Urinary bladder (tissue), 4 donors: ENCODE results near the gene TOGARAM1. TPM values are rescaled to one million over a fixed set of nuclear protein-coding genes. Genes with fewer than 3 reads are reported as not detected.

Experiments
- DNase-seq: peaks from one replicate; pipeline ENCODE4 v3.0.0-alpha.2; 2015; ENCODE audit errors: extremely low spot score
- H3K27ac ChIP-seq: one replicate; pipeline ENCODE4 v1.5.1; 2013; ENCODE audit warnings: low read depth, mild to moderate bottlenecking, moderate library complexity
- H3K36me3 ChIP-seq: one replicate; pipeline ENCODE4 v1.6.1; 2013; ENCODE audit warnings: mild to moderate bottlenecking, moderate library complexity; ENCODE audit not compliant: insufficient read depth
- H3K4me1 ChIP-seq: one replicate; pipeline ENCODE4 v1.6.1; 2013; ENCODE audit warnings: mild to moderate bottlenecking, moderate library complexity; ENCODE audit not compliant: insufficient read depth
- H3K4me3 ChIP-seq: one replicate; pipeline ENCODE4 v1.5.1; 2013; ENCODE audit warnings: low read depth, low read length
- WGBS: extraction: QIAGEN DNeasy Blood & Tissue Kit; methylation state at CpG from one replicate; pipeline ENCODE4 v1.1.7; 2013; 5-methylcytosine and 5-hydroxymethylcytosine counted together
- polyA plus RNA-seq: library from polyadenylated mRNA; stranded (reverse); fragments of 200-250 nt; gene quantifications from one replicate; pipeline ENCODE4 v1.2.3, GENCODE V29; 2013
- total RNA-seq: library from RNA; depleted of rRNA; stranded (reverse); fragments of >200 nt; gene quantifications from one replicate; pipeline ENCODE4 v1.2.3, GENCODE V29; 2014
- donor health status: healthy with polysubstance abuse.
- donor health status: healthy.

The TOGARAM1 gene
- total and polyA plus RNA-seq, 2 donors = 8.2 to 78.8 TPM

DNA sequence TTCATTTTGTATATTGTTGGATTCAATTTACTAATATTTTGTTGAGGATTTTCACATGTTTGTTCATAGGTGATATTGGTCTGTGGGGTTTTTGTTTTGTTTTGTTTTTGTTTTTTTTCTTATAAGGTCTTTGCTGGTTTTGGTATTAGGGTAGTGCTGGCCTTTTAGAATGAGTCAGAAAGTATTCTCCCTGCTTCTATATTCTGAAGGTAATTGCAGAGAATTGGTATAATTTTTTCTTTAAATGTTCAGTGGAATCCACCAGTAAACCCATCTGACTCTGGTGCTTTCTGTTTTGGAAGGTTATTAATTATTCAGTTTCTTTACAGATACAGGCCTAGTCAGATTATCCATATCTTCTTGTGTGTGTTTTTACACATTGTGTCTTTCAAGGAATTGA is 8.9 kb downstream of the TOGARAM1 start:
- no peak overlapping the region for H3K27ac ChIP-seq
- peaks cover 3% of the 10 kb centered on the region for H3K4me1 ChIP-seq
- no peak for DNase-seq
- no peak overlapping the region for H3K4me3 ChIP-seq
- no peaks in the 10 kb centered on the region for H3K36me3 ChIP-seq

GRCh38 chr14:44971459-44971858 is 9.5 kb downstream of the TOGARAM1 start:
- WGBS = 99% methylated on average over 4 of the region's 4 CpGs
- no peak overlapping the region for H3K4me3 ChIP-seq
- H3K36me3 ChIP-seq = no peaks in the 10 kb centered on the region
- DNase-seq = no peak
- H3K27ac ChIP-seq = no peak overlapping the region
- peaks cover 3% of the 10 kb centered on the region for H3K4me1 ChIP-seq

DNA sequence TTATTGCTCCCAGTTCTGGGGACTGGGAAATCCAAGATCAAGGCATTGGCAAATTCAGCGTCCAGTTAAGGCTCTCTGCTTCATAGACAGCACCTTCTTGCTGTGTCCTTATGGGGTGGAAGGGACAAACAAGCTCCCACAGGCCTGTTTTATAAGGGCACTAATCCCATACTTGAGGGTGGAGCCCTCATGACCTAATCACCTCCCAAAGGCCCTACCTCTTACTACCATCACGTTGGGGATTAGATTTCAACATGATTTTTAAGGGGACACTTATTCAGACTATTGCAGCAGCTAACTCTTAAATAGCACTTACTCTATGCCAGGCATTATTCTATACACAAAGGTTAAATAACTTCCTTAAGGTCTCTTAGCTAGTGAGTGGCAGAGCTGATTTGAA is 17.3 kb downstream of the TOGARAM1 start:
- Histone ChIP-seq H3K36me3 (no peaks in the 10 kb centered on the region), H3K27ac (no peak overlapping the region), H3K4me1 (peaks cover 1% of the 10 kb centered on the region), H3K4me3 (no peak overlapping the region)
- no peak for DNase-seq
- WGBS = 65% methylated on average over 2 of the region's 2 CpGs

DNA sequence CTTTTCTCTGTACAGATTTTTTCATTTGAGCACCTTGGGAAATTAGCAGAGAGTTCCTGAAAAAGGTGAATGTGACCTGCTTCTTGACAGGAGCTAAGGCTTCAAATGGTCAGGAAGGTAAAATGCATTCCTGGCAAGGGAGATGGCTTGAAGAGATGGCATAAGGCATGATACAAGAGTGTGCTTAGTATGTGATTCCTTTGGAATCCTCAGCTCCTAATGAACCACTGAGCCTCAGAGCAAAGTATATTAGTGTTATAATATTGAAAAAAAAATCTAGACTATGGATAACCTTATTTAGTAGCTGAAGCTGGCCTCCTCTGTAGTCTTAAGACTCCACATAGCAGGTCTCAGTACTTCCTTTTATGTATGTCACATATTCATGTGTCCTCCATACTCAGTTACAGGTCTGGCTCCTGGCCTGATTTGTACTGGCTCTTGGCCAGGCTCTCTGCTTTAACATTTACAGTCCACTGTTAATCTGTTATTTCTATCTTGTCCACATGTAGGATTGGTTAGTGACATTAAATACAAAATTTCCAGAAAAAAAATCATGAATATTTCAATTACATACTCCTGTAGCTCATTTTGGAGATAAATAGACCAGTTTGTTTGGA is 17.9 kb downstream of the TOGARAM1 start:
- H3K4me1 ChIP-seq = peaks cover 1% of the 10 kb centered on the region
- no peak overlapping the region for H3K4me3 ChIP-seq
- H3K36me3 ChIP-seq = no peaks in the 10 kb centered on the region
- DNase-seq = no peak
- H3K27ac ChIP-seq = no peak overlapping the region

- peaks cover 1% of the 10 kb centered on the region for H3K4me1 ChIP-seq
- H3K36me3 ChIP-seq = no peaks in the 10 kb centered on the region
- no peak overlapping the region for H3K27ac ChIP-seq
- 72% methylated on average over 3 of the region's 3 CpGs for WGBS
- H3K4me3 ChIP-seq = no peak overlapping the region
- no peak for DNase-seq
Measured at GRCh38 chr14:44981198-44981597, 19.2 kb downstream of the TOGARAM1 start.

DNA sequence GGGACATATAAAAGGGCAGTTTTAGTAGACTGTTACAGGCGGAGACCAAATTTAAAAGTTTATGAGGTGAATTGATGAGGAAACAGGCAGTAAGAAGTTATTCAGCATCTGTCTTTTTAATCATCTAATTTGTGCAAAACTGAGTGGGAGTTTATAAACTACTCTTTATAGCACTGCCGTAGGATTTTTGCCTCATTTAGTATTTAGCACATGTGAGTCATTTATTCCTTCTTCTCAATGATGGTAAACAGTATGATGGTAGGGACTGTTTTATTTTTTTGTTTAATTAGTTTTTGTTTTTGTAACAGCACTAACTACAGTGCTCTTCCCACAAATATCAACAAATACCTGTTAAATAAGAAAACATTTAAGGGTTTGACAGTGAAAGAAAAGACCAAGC is 20.6 kb downstream of the TOGARAM1 start:
- no peak for DNase-seq
- H3K27ac ChIP-seq = no peak overlapping the region
- WGBS = 79% methylated on average over 2 of the region's 2 CpGs
- H3K4me1 ChIP-seq = peaks cover 1% of the 10 kb centered on the region
- no peak overlapping the region for H3K4me3 ChIP-seq
- H3K36me3 ChIP-seq = no peaks in the 10 kb centered on the region

DNA sequence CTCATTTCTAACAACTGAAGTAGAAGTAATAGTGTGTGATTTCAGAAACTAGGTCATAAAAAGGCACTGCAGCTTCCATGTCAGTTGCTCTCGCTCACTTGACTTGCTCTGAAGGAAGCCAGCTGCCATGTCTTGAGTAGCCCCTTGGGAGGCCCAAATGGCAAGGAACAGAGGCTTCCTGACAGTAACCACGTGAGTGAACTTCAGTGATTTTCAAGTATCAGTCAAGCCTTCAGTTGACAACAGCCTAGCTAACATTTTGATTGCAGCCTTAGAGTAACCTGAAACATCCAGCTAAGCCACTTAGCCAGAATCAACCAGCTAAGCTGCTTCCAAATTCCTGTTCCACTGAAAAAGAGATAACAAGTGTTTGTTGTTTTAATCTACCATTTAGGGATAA is 26.7 kb downstream of the TOGARAM1 start:
- Histone ChIP-seq H3K27ac (no peak overlapping the region), H3K4me3 (no peak overlapping the region)
- WGBS = 42% methylated on average over 2 of the region's 2 CpGs

DNA sequence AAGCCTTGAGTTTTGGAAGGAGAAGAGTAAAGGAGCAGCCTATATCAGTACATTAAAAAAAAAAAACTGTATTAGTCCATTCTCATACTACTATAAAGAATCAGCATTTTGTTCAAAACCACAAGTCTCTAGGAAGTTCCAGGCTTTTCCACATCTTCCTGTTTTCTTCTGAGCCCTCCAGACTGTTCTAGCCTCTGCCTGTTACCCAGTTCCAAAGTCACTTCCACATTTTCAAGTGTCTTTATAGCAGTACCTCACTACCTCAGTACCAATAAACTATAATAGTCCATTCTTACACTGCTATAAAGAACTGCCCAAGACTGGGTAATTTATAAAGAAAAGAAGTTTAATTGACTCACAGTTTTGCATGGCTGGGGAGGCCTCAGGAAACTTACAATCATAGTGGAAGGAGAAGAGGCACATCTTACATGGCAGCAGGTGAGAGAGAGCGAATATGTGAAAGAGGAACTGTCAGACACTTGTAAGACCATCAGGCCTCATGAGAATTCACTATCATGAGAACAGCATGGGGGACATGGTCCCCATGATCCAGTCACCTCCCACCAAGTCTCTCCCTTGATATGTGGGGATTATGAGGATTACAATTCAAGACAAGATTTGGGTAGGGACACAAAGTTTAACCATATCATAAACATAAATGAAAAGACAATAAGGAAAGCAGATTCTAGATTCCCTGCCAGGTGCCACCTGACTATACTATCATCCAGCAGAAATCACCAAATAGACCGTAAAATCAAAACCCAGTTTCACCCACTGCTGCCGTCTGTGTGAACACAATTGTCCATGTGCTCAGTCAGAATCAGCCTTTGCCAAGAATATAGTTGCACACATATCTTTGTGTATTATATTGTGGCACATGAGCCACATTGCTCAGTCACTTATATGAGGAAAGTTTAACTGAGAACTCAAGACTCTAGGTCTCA is 27.8 kb downstream of the TOGARAM1 start:
- DNase-seq = no peak
- Histone ChIP-seq H3K27ac (no peak overlapping the region), H3K4me3 (no peak overlapping the region), H3K36me3 (no peaks in the 10 kb centered on the region), H3K4me1 (no peaks in the 10 kb centered on the region)
- 77% methylated on average over 3 of the region's 3 CpGs for WGBS

More for the DNA sequence above, 26.7 kb downstream of the TOGARAM1 start:
- DNase-seq = no peak
- Histone ChIP-seq H3K4me1 (no peaks in the 10 kb centered on the region), H3K36me3 (no peaks in the 10 kb centered on the region)

- Histone ChIP-seq H3K36me3 (no peaks in the 10 kb centered on the region), H3K27ac (no peak overlapping the region), H3K4me1 (no peaks in the 10 kb centered on the region), H3K4me3 (no peak overlapping the region)
- DNase-seq = no peak
- whole genome bisulfite sequencing = 67% methylated on average over 2 of the region's 2 CpGs
Measured at GRCh38 chr14:44990533-44990932, 28.5 kb downstream of the TOGARAM1 start.

DNA sequence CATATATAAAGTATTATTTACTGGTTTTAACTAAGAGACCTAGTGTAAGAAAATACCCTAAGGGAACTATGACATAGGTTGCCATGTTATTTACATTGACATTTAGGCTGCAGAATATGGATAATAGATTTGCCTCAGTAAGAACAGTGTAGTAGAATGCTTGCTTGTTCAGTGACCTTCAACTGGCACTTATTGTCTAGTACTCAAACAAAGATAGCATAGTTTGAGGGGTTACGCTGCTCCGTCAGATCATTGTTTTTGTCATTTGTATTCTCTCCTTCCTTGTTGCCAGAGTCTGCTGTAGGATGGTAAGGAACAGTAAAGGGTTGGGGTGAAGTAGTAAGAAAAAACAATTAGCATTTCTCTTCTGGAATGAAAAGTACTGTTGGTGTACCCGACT is 33.2 kb downstream of the TOGARAM1 start:
- no peak for DNase-seq
- WGBS = 93% methylated on average over 3 of the region's 3 CpGs

DNA sequence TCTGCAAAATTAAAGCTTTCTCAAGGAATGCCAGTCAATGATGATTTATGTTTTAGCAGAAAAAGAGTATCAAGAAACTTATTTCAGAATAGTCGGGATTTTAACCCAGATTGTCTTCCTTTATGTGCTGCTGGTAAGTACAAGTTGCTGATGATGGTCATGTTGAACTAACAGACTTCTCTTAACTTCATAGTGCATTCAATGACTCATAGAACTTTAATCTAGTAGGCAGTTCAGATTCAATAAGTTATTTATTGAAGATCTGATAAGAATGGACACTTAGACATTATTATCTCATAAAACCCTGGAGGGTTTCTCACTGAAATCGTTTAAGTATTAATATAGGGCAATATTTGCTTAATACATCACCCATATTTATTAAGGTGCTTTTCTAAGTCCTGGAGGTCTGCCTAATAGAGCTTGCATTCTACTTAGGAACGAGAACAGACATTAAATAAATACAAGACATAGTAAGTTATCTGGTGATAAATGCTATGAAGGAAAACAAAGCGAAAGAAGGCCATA is 33.8 kb downstream of the TOGARAM1 start:
- Histone ChIP-seq H3K36me3 (peaks cover 2% of the 10 kb centered on the region), H3K4me3 (no peak overlapping the region), H3K4me1 (no peaks in the 10 kb centered on the region), H3K27ac (no peak overlapping the region)
- WGBS = 72% methylated on average over 4 of the region's 4 CpGs
- no peak for DNase-seq

More for the DNA sequence above, 33.2 kb downstream of the TOGARAM1 start:
- Histone ChIP-seq H3K27ac (no peak overlapping the region), H3K4me3 (no peak overlapping the region), H3K4me1 (no peaks in the 10 kb centered on the region), H3K36me3 (peaks cover 2% of the 10 kb centered on the region)

DNA sequence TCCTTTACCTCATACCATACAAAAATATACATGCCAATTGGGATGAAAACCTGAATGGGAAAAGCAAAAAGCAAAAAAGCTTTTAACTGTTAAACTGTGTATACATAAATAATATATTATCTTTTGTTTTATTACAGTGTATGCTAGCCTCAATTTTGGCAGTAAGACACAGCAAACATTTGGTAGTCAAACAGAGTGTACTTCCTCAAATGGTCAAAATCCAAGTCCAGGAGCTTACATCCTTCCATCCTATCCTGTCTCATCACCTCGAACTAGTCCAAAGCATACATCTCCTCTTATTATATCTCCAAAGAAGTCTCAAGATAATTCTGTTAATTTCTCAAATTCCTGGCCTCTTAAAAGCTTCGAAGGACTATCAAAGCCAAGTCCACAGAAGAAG is 41.9 kb downstream of the TOGARAM1 start:
- Histone ChIP-seq H3K36me3 (peaks cover 2% of the 10 kb centered on the region), H3K4me3 (no peak overlapping the region), H3K4me1 (no peaks in the 10 kb centered on the region), H3K27ac (no peak overlapping the region)
- 54% methylated on average over 2 of the region's 2 CpGs for WGBS
- DNase-seq = no peak

GRCh38 chr14:45015133-45015532 is 53.1 kb downstream of the TOGARAM1 start:
- Histone ChIP-seq H3K36me3 (peaks cover 3% of the 10 kb centered on the region), H3K4me1 (no peaks in the 10 kb centered on the region), H3K27ac (no peak overlapping the region), H3K4me3 (no peak overlapping the region)
- DNase-seq = no peak
- 98% methylated on average over 3 of the region's 3 CpGs for WGBS

DNA sequence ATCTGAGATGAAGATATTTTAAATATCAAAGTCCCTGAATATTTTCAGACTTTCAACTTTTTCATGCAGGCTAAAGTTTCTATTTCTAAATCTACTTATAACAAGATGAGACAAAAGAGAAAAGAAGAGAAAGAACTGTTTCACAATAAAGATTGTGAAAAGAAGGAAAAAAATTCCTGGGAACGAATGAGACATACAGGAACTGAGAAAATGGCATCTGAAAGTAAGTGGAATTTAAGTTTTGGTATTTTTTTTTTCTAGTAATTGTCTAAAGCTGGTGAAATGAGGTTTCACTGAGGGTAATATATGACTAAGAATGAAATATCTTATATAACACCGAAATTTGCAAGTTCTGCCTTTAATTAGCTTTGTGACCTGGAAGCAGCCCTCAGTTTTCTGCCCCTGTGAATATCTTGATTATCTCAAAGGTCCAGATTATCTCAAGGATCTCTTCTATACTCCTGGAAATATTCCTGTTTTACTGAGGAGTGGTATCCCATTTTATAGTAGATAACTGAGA is 66.2 kb downstream of the TOGARAM1 start:
- Histone ChIP-seq H3K27ac (no peak overlapping the region), H3K4me3 (no peak overlapping the region), H3K4me1 (no peaks in the 10 kb centered on the region), H3K36me3 (no peaks in the 10 kb centered on the region)
- no peak for DNase-seq
- WGBS = 95% methylated on average over 2 of the region's 2 CpGs
